Endothelial cell of umbilical vein (primary cell): ENCODE results near the gene ENPP4. TPM values are rescaled to one million over a fixed set of nuclear protein-coding genes. Genes with fewer than 3 reads are reported as not detected.

ENCODE experiments used
- BruUV-seq: library from RNA; stranded (reverse); fragments of 400-500 nt; replicated peaks from 2 replicates; lab custom pipeline; 2021; lab: Mats Ljungman, UMichigan
- CTCF ChIA-PET: fragments of 300-600, 350-600 bp; sonication (Branson Sonifier 250); formaldehyde crosslinking; loops from one replicate; lab custom pipeline; 2021; ENCODE audit warnings: antibody characterized with exemption, inconsistent platforms; lab: Charles Lee
- POLR2A ChIA-PET: fragments of 300-600, 350-600 bp; sonication (Branson Sonifier 250); formaldehyde crosslinking; loops from one replicate; lab custom pipeline; 2021; ENCODE audit warnings: antibody characterized with exemption, inconsistent platforms; lab: Charles Lee
- DNase-seq: peaks from one replicate; pipeline ENCODE4 v3.0.0-alpha.2; 2011; ENCODE audit warnings: low read depth, low spot score
- FAIRE-seq: peaks from 2 replicates; lab custom pipeline; 2011; peaks lifted over from hg19 to GRCh38; lab: Jason Lieb, UNC
- H2AFZ ChIP-seq: 2 replicates; pipeline ENCODE4 v1.6.0; 2012; ENCODE audit warnings: low read depth, low read length, control low read depth, inconsistent platforms
- H3K27ac ChIP-seq: 2 replicates; pipeline ENCODE4 v1.5.1; 2011; ENCODE audit warnings: low read depth, mild to moderate bottlenecking, control low read depth, low read length, moderate library complexity; ENCODE audit not compliant: insufficient read depth
- H3K27me3 ChIP-seq, 2 experiments: 2 replicates each; pipeline versions ENCODE4 v1.6.0 to v1.6.1; 2011; ENCODE audit warnings: low read length in 2 of 2, mixed read lengths in 1 of 2; ENCODE audit not compliant: control insufficient read depth in 2 of 2, insufficient read depth in 2 of 2
- H3K36me3 ChIP-seq, 2 experiments: 2 replicates in 1 of 2; 3 replicates in 1 of 2; pipeline ENCODE4 v1.5.1; 2011; ENCODE audit warnings: low read length in 2 of 2, mild to moderate bottlenecking in 1 of 2, moderate library complexity in 1 of 2; ENCODE audit not compliant: control insufficient read depth in 2 of 2, insufficient read depth in 2 of 2; ENCODE audit errors: extremely low read depth in 1 of 2
- H3K4me1 ChIP-seq: 3 replicates; pipeline ENCODE4 v1.5.1; 2011; ENCODE audit warnings: mild to moderate bottlenecking, low read length; ENCODE audit not compliant: control insufficient read depth, insufficient read depth; ENCODE audit errors: extremely low read depth
- H3K4me2 ChIP-seq: 2 replicates; pipeline ENCODE4 v1.6.1; 2011; ENCODE audit warnings: low read length, control low read depth, mixed read lengths; ENCODE audit not compliant: insufficient read depth
- H3K4me3 ChIP-seq, 3 experiments: fragments of 200-600 bp in 1 of 3; sonication (generic), shearing (Covaris generic) in 1 of 3; replicated peaks in 1 of 3; 2 replicates each; pipeline ENCODE4 v1.5.1; 2011 to 2016; ENCODE audit warnings: control low read depth in 3 of 3, low read length in 3 of 3, mild to moderate bottlenecking in 2 of 3, inconsistent platforms in 1 of 3, low read depth in 1 of 3, moderate library complexity in 1 of 3; ENCODE audit not compliant: insufficient read depth in 1 of 3
- H3K79me2 ChIP-seq: 2 replicates; pipeline ENCODE4 v1.6.0; 2012; ENCODE audit warnings: low read length, inconsistent platforms; ENCODE audit not compliant: control insufficient read depth, insufficient read depth
- H3K9ac ChIP-seq: replicated peaks from 2 replicates; pipeline ENCODE3; 2011; ENCODE audit warnings: low read length, control low read depth; ENCODE audit not compliant: insufficient read depth; ENCODE audit errors: extremely low read depth
- H3K9me1 ChIP-seq: replicated peaks from 3 replicates; pipeline ENCODE4 v1.6.0; 2011; ENCODE audit warnings: mild to moderate bottlenecking, low read length; ENCODE audit not compliant: control insufficient read depth, insufficient read depth; ENCODE audit errors: extremely low read depth
- H3K9me3 ChIP-seq: replicated peaks from 2 replicates; pipeline ENCODE4 v1.5.1; 2012; ENCODE audit warnings: low read length, inconsistent platforms; ENCODE audit not compliant: control insufficient read depth, insufficient read depth
- H4K20me1 ChIP-seq: replicated peaks from 2 replicates; pipeline ENCODE3; 2011; ENCODE audit warnings: mild to moderate bottlenecking, low read length; ENCODE audit not compliant: control insufficient read depth, insufficient read depth; ENCODE audit errors: extremely low read depth
- EZH2 ChIP-seq: IDR thresholded peaks from 2 replicates; pipeline ENCODE4 v1.6.1; 2012; ENCODE audit warnings: borderline replicate concordance, low read depth, mild to moderate bottlenecking, moderate library complexity, low read length, inconsistent platforms; ENCODE audit not compliant: severe bottlenecking
- FOS ChIP-seq: IDR thresholded peaks from 2 replicates; pipeline ENCODE4 v1.6.1; 2011; ENCODE audit warnings: mild to moderate bottlenecking, low read length, moderate library complexity, borderline replicate concordance; ENCODE audit not compliant: insufficient read depth
- GATA2 ChIP-seq: IDR thresholded peaks from 2 replicates; pipeline ENCODE4 v1.7.0; 2011; ENCODE audit warnings: low read depth, mild to moderate bottlenecking, moderate library complexity, mixed read lengths, low read length; ENCODE audit not compliant: insufficient read length, insufficient read depth
- JUN ChIP-seq: IDR thresholded peaks from 2 replicates; pipeline ENCODE4 v1.6.1; 2011; ENCODE audit warnings: borderline replicate concordance, low read depth; ENCODE audit not compliant: insufficient read length, insufficient read depth
- MAX ChIP-seq: IDR thresholded peaks from 2 replicates; pipeline ENCODE4 v1.6.1; 2011; ENCODE audit not compliant: insufficient read depth, insufficient read length
- MYC ChIP-seq: IDR thresholded peaks from one replicate; pipeline ENCODE4 v1.6.1; 2011; ENCODE audit warnings: mild to moderate bottlenecking, low read depth, low read length
- POLR2A ChIP-seq: IDR thresholded peaks from 2 replicates; pipeline ENCODE4 v1.6.1; 2012; ENCODE audit warnings: low read depth, mild to moderate bottlenecking, control low read depth, low read length
- POLR2AphosphoS5 ChIP-seq: IDR thresholded peaks from 2 replicates; pipeline ENCODE4 v1.6.1; 2012; ENCODE audit warnings: low read depth, mild to moderate bottlenecking, control low read depth, low read length, moderate library complexity; ENCODE audit not compliant: insufficient read depth
- dilution Hi-C: fragments of 300-500 bp; cut with MboI; formaldehyde crosslinking; loops from one replicate; pipeline ENCODE4 v1.15.0; 2019; ENCODE audit warnings: low sequenced_read_pairs; ENCODE audit not compliant: extremely low pct_ligation_motif_present
- intact Hi-C: fragments of 100-400 bp; cut with micrococcal nuclease; formaldehyde crosslinking; loops from one replicate; pipeline ENCODE4 v1.10.0; 2022
- polyA plus RNA-seq, 4 experiments: library from polyadenylated mRNA; depleted of rRNA in 3 of 4; stranded (reverse) in 3 of 4; unstranded in 1 of 4; fragments of >200 nt; gene quantifications; 2 replicates each; pipeline versions ENCODE4 v1.2.1 to v1.2.3, GENCODE V29; 2011 to 2012; ENCODE audit warnings: missing spikeins in 1 of 4
- total RNA-seq: library from RNA; stranded (reverse); gene quantifications from 2 replicates; pipeline ENCODE4 v1.2.3, GENCODE V29; 2021
- TF ChIP-seq, protein P1 (sequence below), 2 donors: IDR thresholded peaks; 1 replicate in 1 of 2; 2 replicates in 1 of 2; pipeline ENCODE4 v1.5.1; 2011; ENCODE audit warnings: low read length in 2 of 2, mild to moderate bottlenecking in 2 of 2, moderate library complexity in 2 of 2, control low read depth in 1 of 2, inconsistent platforms in 1 of 2, low read depth in 1 of 2; ENCODE audit not compliant: insufficient read depth in 1 of 2; ENCODE audit errors: extremely low read depth in 1 of 2

The ENPP4 gene
- total and polyA plus RNA-seq, 2 donors (not counting 3 experiments of a cell fraction or from before 2014, with no cell fraction given), result 1.5 to 3.9 TPM

DNA sequence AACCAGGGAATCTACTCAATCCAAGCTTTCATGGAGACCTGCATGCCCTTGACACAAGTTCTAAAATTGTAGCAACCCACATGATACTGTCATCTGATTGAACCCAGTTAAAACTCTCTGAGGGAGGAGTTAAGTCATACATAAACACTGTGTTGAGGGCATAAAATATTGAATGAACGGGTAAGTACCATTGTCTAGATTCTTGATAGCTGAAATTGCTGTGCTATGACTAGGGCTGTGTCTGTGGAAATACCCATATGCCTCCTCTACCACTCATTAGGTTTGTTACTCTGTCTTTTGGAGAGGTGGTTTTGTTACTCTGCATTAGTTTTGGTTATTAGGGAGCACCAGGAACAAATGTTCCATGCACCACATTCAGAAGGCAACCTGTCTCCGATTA, 7.6 kb downstream of the ENPP4 start:
- no peaks in the 10 kb centered on the region for H3K36me3 ChIP-seq
- no peaks in the 10 kb centered on the region for H3K4me1 ChIP-seq
- no TSS peak for BruUV-seq
- POLR2A ChIA-PET, result no interaction called here
- H3K9me3 ChIP-seq, result no peaks in the 10 kb centered on the region
- TF ChIP-seq EZH2 (no peak), MAX (no peak), POLR2A (no peak), POLR2AphosphoS5 (no peak), FOS (no peak), MYC (no peak), GATA2 (no peak), JUN (no peak)
- TF ChIP-seq, protein P1, sequence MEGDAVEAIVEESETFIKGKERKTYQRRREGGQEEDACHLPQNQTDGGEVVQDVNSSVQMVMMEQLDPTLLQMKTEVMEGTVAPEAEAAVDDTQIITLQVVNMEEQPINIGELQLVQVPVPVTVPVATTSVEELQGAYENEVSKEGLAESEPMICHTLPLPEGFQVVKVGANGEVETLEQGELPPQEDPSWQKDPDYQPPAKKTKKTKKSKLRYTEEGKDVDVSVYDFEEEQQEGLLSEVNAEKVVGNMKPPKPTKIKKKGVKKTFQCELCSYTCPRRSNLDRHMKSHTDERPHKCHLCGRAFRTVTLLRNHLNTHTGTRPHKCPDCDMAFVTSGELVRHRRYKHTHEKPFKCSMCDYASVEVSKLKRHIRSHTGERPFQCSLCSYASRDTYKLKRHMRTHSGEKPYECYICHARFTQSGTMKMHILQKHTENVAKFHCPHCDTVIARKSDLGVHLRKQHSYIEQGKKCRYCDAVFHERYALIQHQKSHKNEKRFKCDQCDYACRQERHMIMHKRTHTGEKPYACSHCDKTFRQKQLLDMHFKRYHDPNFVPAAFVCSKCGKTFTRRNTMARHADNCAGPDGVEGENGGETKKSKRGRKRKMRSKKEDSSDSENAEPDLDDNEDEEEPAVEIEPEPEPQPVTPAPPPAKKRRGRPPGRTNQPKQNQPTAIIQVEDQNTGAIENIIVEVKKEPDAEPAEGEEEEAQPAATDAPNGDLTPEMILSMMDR (IDR thresholded peaks at IDR 0.05; ENCODE audit: extremely low read depth in 1 of 2, insufficient read depth in 1 of 2, low read depth in 1 of 2, low read length in 2 of 2), result no peak
- no peak overlapping the region for H2AFZ ChIP-seq
- H3K4me3 ChIP-seq, result no peak overlapping the region
- no peaks in the 10 kb centered on the region for H3K79me2 ChIP-seq
- CTCF ChIA-PET, result no interaction called here
- no peak overlapping the region for H3K9ac ChIP-seq
- no peak for FAIRE-seq
- no peak overlapping the region for H3K27ac ChIP-seq
- no peak for DNase-seq
- intact Hi-C loops, result no loop called here
- no peaks in the 10 kb centered on the region for H3K9me1 ChIP-seq
- H4K20me1 ChIP-seq, result no peaks in the 10 kb centered on the region
- no peak overlapping the region for H3K4me2 ChIP-seq
- dilution Hi-C loops, result no loop called here
- H3K27me3 ChIP-seq, result peaks cover 0 to 2% of the 10 kb centered on the region in 2 experiments
